Measurements from ENCODE around the gene GJC2. TPM values are rescaled to one million over a fixed set of nuclear protein-coding genes. Genes with fewer than 3 reads are reported as not detected.

GJC2 gene
- total and polyA plus RNA-seq, 3 donors from 2014 or later: 2.0 to 4.2 (median 2.6) TPM

DNA sequence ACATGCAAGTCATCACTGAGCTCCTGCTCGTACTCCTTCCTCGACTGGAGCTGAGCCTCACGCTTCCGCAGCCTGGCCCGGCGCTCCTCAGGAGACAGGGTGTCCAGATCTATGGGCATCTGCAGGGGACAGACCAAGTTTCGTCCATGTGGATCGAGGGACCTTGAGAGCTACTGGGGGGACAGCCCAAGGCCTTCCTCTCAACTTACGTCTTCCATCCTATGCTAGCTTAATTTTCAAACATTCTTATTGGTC is 43.0 kb upstream of the GJC2 start:
- intact Hi-C loops (cut with DNase I; ENCODE audit: low total_unique reads): no loop called here
- Histone ChIP-seq H3K4me3 (no peak overlapping the region), H3K27me3 (no peaks in the 10 kb centered on the region), H3K27ac (no peak overlapping the region), H3K36me3 (ENCODE audit: low read depth, missing control alignments) (no peaks in the 10 kb centered on the region), H3K4me1 (peaks cover 25% of the 10 kb centered on the region), H3K9me3 (no peaks in the 10 kb centered on the region)
- no peak for DNase-seq
- 89 to 90% methylated on average over 9 of the region's 9 CpGs for WGBS, 2 donors
- TF ChIP-seq POLR2A (IDR thresholded peaks at IDR 0.05): no peak
- TF ChIP-seq, protein P1, sequence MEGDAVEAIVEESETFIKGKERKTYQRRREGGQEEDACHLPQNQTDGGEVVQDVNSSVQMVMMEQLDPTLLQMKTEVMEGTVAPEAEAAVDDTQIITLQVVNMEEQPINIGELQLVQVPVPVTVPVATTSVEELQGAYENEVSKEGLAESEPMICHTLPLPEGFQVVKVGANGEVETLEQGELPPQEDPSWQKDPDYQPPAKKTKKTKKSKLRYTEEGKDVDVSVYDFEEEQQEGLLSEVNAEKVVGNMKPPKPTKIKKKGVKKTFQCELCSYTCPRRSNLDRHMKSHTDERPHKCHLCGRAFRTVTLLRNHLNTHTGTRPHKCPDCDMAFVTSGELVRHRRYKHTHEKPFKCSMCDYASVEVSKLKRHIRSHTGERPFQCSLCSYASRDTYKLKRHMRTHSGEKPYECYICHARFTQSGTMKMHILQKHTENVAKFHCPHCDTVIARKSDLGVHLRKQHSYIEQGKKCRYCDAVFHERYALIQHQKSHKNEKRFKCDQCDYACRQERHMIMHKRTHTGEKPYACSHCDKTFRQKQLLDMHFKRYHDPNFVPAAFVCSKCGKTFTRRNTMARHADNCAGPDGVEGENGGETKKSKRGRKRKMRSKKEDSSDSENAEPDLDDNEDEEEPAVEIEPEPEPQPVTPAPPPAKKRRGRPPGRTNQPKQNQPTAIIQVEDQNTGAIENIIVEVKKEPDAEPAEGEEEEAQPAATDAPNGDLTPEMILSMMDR (IDR thresholded peaks at IDR 0.05): no peak

GRCh38 chr1:228107636-228108035 is 42.1 kb upstream of the GJC2 start:
- TF ChIP-seq, protein P1 (IDR thresholded peaks at IDR 0.05): no peak
- no peak for TF ChIP-seq POLR2A (IDR thresholded peaks at IDR 0.05)
- no peak overlapping the region for H3K27ac ChIP-seq
- intact Hi-C loops (cut with DNase I; ENCODE audit: low total_unique reads): no loop called here
- no peaks in the 10 kb centered on the region for H3K27me3 ChIP-seq
- peaks cover 20% of the 10 kb centered on the region for H3K4me1 ChIP-seq
- 84 to 87% methylated on average over 6 to 19 of the region's 19 CpGs for whole genome bisulfite sequencing, 2 donors
- H3K4me3 ChIP-seq: no peak overlapping the region
- no peaks in the 10 kb centered on the region for H3K36me3 ChIP-seq (ENCODE audit: low read depth, missing control alignments)
- DNase-seq: no peak
- H3K9me3 ChIP-seq: no peaks in the 10 kb centered on the region

- no peak for DNase-seq
- peak overlapping the region; percentile 75 to 92 for H3K4me3 ChIP-seq
- no peaks in the 10 kb centered on the region for H3K9me3 ChIP-seq
- TF ChIP-seq, protein P1 (IDR thresholded peaks at IDR 0.05): no peak
- TF ChIP-seq POLR2A (IDR thresholded peaks at IDR 0.05): no peak
- no peaks in the 10 kb centered on the region for H3K27me3 ChIP-seq
- WGBS, 2 donors: 63 to 64% methylated on average over 11 of the region's 11 CpGs
- intact Hi-C loops (cut with DNase I; ENCODE audit: low total_unique reads): no loop called here
- H3K4me1 ChIP-seq: peaks cover 20% of the 10 kb centered on the region
- no peaks in the 10 kb centered on the region for H3K36me3 ChIP-seq (ENCODE audit: low read depth, missing control alignments)
- H3K27ac ChIP-seq: peak overlapping the region; percentile 96 to 98
Observed at GRCh38 chr1:228108055-228108690, 41.6 kb upstream of the GJC2 start.

GRCh38 chr1:228108742-228109072 is 41.0 kb upstream of the GJC2 start:
- no peaks in the 10 kb centered on the region for H3K27me3 ChIP-seq
- DNase-seq: no peak
- no peaks in the 10 kb centered on the region for H3K9me3 ChIP-seq
- WGBS, 2 donors: 1 to 2% methylated on average over 8 of the region's 8 CpGs
- intact Hi-C loops (cut with DNase I; ENCODE audit: low total_unique reads): no loop called here
- H3K27ac ChIP-seq: peak overlapping the region; percentile 96 to 98
- peak overlapping the region; percentile 75 to 92 for H3K4me3 ChIP-seq
- no peaks in the 10 kb centered on the region for H3K36me3 ChIP-seq (ENCODE audit: low read depth, missing control alignments)
- H3K4me1 ChIP-seq: peaks cover 16% of the 10 kb centered on the region
- TF ChIP-seq, protein P1 (IDR thresholded peaks at IDR 0.05): no peak
- no peak for TF ChIP-seq POLR2A (IDR thresholded peaks at IDR 0.05)

Measured in testis (tissue), 3 donors.